GM19238 (cell line): ENCODE data around the gene KIF21B.

Experiments used
- DNase-seq: peaks from one replicate; pipeline ENCODE4 v3.0.0; 2011; ENCODE audit warnings: low spot score; ENCODE audit not compliant: insufficient read length

The KIF21B gene, protein sequence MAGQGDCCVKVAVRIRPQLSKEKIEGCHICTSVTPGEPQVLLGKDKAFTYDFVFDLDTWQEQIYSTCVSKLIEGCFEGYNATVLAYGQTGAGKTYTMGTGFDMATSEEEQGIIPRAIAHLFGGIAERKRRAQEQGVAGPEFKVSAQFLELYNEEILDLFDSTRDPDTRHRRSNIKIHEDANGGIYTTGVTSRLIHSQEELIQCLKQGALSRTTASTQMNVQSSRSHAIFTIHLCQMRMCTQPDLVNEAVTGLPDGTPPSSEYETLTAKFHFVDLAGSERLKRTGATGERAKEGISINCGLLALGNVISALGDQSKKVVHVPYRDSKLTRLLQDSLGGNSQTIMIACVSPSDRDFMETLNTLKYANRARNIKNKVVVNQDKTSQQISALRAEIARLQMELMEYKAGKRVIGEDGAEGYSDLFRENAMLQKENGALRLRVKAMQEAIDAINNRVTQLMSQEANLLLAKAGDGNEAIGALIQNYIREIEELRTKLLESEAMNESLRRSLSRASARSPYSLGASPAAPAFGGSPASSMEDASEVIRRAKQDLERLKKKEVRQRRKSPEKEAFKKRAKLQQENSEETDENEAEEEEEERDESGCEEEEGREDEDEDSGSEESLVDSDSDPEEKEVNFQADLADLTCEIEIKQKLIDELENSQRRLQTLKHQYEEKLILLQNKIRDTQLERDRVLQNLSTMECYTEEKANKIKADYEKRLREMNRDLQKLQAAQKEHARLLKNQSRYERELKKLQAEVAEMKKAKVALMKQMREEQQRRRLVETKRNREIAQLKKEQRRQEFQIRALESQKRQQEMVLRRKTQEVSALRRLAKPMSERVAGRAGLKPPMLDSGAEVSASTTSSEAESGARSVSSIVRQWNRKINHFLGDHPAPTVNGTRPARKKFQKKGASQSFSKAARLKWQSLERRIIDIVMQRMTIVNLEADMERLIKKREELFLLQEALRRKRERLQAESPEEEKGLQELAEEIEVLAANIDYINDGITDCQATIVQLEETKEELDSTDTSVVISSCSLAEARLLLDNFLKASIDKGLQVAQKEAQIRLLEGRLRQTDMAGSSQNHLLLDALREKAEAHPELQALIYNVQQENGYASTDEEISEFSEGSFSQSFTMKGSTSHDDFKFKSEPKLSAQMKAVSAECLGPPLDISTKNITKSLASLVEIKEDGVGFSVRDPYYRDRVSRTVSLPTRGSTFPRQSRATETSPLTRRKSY (N-terminal part only)

DNA sequence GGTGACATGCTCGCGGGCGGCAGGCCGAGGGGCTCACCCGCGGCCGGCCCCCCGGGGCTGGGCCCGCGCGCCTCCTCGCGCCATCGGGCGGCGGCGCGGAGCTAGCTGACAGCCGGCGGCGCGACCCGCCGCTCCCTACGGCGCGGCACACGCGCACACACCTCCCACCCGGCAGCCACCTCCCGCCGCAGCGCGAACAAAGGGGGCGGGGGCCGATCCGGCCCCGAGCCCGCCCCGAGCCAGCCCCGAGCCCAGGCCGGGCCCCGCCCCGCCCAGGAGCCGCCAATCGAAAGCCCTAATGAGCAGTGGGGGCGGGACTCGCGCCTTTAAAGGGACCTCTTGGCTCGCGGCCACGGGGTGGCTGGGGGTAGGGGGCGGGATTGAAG is at the start of gene KIF21B:
KIF21B (minus strand) TSS at position 198 of the 386 bp plus-strand sequence. CDS start 331 bp downstream, outside the sequence.
- DNase-seq = peak; percentile 85

DNA sequence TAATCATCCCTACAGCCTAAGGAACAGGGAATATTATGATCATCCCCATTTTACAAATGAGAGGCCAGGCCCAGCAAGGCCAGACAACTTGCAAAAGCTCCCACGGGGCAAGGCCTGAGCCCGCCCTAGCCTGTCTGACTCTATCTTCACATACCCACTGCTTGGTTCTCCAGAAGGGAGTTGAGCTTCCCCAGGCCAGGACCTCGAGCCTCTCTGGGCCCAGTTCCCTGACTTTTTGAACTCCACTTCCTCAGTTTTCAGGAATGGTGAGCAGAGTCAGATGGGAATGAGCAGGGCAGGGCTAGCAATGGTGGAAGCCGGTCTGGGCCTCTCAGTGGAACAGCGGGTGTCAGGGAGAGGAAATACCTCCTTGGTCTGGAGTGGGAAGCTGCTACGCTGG is 49.4 kb upstream of the KIF21B start:
- no peak for DNase-seq

DNA sequence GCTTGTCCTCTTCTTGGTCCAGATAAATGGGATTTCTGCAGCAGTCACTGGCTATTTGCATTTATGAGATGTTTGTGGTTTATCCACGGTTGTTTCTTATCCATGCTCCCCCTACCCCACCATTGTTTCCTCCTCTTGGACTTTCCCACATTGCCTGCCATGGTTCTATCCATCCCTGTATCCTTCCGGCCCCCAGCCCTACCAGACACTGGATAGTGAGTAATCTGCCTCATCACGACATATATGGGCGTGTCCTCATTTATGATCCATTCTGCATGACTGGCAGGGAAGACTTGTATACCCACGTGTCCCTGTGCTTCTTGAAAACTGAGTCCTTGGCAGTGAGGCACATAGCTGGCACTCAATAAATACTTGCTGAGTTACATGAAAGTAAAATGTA is 48.6 kb upstream of the KIF21B start:
- no peak for DNase-seq

DNA sequence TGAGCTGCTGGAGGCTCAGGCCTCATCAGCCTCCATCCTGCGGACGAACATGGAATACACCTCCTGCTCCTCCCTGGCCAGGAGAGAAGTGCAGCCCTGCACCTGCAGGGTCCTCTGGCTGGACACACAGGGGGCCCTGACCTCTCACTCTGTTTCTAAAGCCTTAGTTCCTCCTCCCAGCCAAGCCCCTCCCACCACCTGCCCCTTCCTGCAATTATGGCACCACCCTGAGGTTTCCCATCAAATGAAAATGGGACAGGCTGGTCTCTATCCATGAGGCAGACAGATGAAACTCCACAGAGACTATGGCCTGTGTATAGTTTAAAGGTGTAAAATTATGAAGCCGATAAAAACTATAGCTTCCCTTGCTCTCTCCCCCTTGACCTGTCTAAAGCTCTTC is 46.1 kb upstream of the KIF21B start:
- DNase-seq = no peak

DNA sequence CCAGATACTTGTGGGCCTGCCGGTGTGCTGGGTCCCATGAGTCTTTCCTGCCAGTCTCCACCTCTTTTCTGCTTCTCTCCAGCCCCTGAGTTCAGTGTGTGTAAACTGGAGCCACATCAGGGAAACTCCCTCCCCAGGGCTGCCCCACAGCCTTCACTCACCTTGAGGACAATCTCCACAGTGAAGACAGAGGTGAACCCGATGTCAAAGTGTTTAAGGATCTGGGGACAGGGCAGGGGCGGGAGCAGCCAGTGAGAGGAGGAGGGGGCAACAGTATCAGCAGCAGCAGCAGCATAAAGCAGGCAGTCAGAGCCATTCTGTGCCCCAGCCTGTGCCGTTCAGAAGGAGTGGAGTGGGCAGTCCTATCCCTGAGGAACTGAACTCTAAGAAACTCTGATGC is 45.5 kb upstream of the KIF21B start:
- no peak for DNase-seq

DNA sequence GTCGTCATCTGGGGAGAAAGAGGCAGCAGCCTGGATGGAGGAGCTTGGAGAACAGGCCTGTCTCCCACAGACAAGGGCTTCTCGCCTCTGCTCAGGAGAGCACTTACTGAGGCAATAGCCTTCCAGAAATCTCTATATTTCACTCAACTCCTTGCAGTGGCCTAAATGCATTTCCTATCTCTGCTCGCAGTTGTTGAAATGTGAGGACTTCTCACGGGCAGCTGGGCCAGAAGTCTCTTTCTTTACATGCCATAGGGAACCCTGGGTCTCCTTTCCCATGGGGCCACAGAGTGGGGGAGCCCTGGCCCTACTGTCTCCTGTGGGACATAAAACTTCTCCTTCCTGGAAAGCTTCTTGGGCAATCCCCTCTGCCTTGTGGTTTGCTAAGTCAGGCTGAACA is 43.5 kb upstream of the KIF21B start:
- DNase-seq = no peak

- DNase-seq = no peak
Measured at GRCh38 chr1:201065686-201066085, 42.2 kb upstream of the KIF21B start.

- DNase-seq = no peak
Measured at GRCh38 chr1:201064806-201065205, 41.3 kb upstream of the KIF21B start.

DNA sequence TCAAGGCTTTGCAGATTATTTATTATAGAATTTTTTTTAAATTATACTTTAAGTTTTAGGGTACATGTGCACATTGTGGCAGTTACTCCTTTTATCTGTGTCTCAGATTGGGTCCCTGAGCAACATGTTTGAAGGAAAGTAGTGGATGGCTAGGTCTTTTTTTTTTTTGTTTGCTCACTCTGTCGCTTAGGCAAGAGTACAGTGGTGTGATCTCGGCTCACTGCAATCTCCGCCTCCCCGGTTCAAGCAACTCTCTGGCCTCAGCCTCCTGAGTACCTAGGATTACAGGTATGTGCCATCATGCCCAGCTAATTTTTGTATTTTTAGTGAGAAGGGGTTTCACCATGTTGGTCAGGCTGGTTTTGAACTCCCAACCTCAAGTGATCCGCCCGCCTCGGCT is 39.6 kb upstream of the KIF21B start:
- no peak for DNase-seq

- DNase-seq = no peak
Measured at GRCh38 chr1:201062511-201063091, 39.1 kb upstream of the KIF21B start.

DNA sequence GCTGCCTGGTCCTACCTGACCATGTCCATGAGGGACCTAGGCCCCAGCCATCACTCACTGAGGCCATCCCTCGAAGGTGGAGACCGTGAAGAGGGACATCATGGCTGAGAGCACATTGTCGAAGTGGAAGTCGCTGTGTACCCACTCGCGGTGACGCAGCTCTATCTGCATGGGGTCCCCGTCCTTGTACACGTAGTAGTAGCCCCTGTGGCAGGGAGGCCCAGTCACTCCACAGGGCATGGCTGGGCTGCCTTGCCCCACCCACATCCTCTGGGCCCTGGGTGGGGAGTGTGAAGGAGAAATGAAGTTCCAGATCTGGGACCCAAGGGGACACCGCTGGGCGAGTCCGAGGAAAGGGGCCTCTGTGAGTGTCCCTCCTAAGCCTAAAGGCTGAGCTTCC is 38.4 kb upstream of the KIF21B start:
- DNase-seq = no peak

GRCh38 chr1:201061049-201061448 is 37.5 kb upstream of the KIF21B start:
- DNase-seq = no peak

DNA sequence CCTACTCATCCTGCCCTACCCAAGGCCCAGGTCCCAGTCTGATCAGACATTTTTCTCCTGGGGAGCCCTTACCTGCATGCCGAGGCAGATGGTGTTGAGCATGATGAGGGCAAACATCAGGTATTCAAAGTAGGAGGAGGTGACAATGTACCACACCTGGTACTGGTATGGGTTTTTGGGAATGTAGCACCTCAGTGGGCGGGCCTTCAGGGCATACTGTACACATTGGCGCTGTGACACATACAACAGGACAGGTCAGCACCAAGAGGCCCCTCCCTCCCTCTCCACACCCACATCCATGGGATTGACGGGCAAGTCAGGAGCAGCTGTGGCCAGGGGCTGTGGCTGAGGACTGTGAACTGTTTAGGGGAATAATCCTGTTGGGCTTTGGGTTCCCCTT is 37.1 kb upstream of the KIF21B start:
- no peak for DNase-seq

- no peak for DNase-seq
Measured at GRCh38 chr1:201059871-201060555, 36.5 kb upstream of the KIF21B start.

DNA sequence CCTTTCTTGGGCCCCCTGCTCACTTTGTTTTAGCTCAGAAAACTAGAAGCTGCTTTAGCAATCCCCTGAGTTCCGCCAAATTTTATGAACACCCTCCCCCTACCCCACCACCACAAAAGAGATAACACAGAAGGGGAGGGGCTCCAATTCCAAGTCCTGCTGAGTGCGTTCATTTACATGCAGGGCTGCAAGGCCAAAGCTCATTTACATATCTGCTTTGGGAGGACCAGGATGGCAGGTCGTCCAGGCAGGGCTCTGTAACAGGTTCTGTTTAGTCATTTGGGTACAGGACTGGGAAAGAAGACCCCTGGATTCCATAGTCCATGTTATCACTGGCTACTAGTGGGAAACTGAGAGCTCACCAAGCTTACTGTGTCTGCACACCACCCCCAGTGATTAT is 35.9 kb upstream of the KIF21B start:
- DNase-seq = no peak

- DNase-seq = no peak
Measured at GRCh38 chr1:201054091-201054543, 30.6 kb upstream of the KIF21B start.

GRCh38 chr1:201053155-201053860 is 29.8 kb upstream of the KIF21B start:
- DNase-seq = no peak

DNA sequence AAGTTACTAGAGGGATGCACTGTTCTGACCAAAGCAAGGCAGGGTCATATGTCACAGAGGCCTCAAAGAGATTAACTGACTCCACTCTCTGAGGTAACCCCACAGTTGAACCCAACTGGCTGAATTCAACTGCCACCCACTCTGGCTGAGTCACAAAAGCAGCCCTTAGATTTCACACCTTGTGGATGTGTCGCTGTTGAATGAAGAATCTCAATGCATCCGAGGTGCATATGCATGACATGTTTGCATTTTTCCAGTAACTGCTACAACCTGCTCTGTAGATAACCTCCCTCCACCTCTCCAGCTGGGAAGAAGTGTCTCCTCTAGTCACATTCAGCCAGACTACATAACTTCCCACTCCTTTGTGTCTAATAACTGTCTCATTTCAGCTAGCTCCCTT is 27.9 kb upstream of the KIF21B start:
- DNase-seq = no peak

- DNase-seq = no peak
Measured at GRCh38 chr1:201050515-201051277, 27.2 kb upstream of the KIF21B start.
